Astrocyte of the spinal cord (primary cell): ENCODE measurements around the gene ARHGAP26.

Source experiments
- DNase-seq: peaks from one replicate; pipeline ENCODE4 v3.0.0; 2011; ENCODE audit warnings: low read depth, low spot score
- H3K4me3 ChIP-seq: 2 replicates; pipeline ENCODE4 v1.5.1; 2011; ENCODE audit warnings: low read depth, mild to moderate bottlenecking, low read length, moderate library complexity
- CTCF ChIP-seq: IDR thresholded peaks from 2 replicates; pipeline ENCODE4 v1.5.1; 2012; ENCODE audit warnings: low read depth, mild to moderate bottlenecking, low read length, inconsistent platforms
- in situ Hi-C: cut with HindIII; loops from 2 replicates; pipeline ENCODE4 v1.10.0; 2017; ENCODE audit warnings: low sequenced_read_pairs

Gene ARHGAP26

GRCh38 chr5:142892021-142892420 lies 121.8 kb downstream of the ARHGAP26 start:
- no peak for TF ChIP-seq CTCF
- in situ Hi-C loops: no loop called here
- no peak for DNase-seq
- H3K4me3 ChIP-seq: no peak overlapping the region

GRCh38 chr5:142894315-142894714 lies 124.1 kb downstream of the ARHGAP26 start:
- H3K4me3 ChIP-seq: no peak overlapping the region
- no peak for DNase-seq
- no peak for TF ChIP-seq CTCF
- in situ Hi-C loops: no loop called here

GRCh38 chr5:142894749-142895148 lies 124.6 kb downstream of the ARHGAP26 start:
- in situ Hi-C loops: no loop called here
- TF ChIP-seq CTCF: no peak
- peak; percentile 57 for DNase-seq
- H3K4me3 ChIP-seq: no peak overlapping the region

GRCh38 chr5:142896325-142897007 lies 126.3 kb downstream of the ARHGAP26 start:
- no peak for DNase-seq
- in situ Hi-C loops: no loop called here
- no peak for TF ChIP-seq CTCF
- no peak overlapping the region for H3K4me3 ChIP-seq

GRCh38 chr5:142897328-142897727 lies 127.2 kb downstream of the ARHGAP26 start:
- no peak for TF ChIP-seq CTCF
- in situ Hi-C loops: no loop called here
- H3K4me3 ChIP-seq: no peak overlapping the region
- no peak for DNase-seq

GRCh38 chr5:142900927-142901326 lies 130.8 kb downstream of the ARHGAP26 start:
- no peak for TF ChIP-seq CTCF
- DNase-seq: peak; percentile 92
- in situ Hi-C loops: no loop called here
- no peak overlapping the region for H3K4me3 ChIP-seq
